GM03348 (cell line): ENCODE data around the gene RCL1.

Experiments
- DNase-seq: peaks from one replicate; pipeline ENCODE4 v3.0.0; 2012; ENCODE audit warnings: low spot score

The RCL1 gene

GRCh38 chr9:4812858-4813257, 20.1 kb downstream of the RCL1 start:
- no peak for DNase-seq

- no peak for DNase-seq
Measured at GRCh38 chr9:4814913-4815312, 22.2 kb downstream of the RCL1 start.

DNA sequence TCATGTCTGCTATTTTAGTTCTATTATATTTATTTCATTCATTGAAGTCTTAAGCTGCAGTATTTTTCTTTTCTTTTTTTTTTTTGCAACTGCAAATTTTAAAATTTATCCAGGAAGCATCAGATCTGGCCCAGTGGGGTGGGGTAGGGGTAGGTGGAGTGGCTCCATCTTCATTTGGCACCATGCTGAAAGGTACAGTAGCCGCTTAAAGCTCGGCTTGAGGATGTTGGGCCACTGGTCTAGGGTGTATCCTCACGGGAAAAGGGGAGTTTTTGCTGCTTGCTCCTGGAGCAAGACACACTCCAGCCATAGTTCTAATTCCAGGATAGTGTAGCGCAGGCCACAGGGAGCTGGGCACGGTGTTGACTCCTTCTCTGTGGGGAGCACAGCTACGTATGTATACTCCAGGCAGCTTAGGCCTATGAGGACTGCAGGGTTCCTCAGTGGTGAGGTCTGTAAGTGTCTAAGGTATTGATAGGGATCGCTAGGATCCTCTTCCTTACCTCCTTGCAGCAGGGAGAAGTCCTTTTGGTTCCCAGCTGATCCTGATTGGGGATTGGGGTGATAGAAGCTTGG, 22.7 kb downstream of the RCL1 start:
- DNase-seq = no peak

- DNase-seq = no peak
Measured at GRCh38 chr9:4820168-4820567, 27.4 kb downstream of the RCL1 start.

GRCh38 chr9:4821133-4821532, 28.4 kb downstream of the RCL1 start:
- DNase-seq = no peak

GRCh38 chr9:4822057-4822456, 29.3 kb downstream of the RCL1 start:
- no peak for DNase-seq

DNA sequence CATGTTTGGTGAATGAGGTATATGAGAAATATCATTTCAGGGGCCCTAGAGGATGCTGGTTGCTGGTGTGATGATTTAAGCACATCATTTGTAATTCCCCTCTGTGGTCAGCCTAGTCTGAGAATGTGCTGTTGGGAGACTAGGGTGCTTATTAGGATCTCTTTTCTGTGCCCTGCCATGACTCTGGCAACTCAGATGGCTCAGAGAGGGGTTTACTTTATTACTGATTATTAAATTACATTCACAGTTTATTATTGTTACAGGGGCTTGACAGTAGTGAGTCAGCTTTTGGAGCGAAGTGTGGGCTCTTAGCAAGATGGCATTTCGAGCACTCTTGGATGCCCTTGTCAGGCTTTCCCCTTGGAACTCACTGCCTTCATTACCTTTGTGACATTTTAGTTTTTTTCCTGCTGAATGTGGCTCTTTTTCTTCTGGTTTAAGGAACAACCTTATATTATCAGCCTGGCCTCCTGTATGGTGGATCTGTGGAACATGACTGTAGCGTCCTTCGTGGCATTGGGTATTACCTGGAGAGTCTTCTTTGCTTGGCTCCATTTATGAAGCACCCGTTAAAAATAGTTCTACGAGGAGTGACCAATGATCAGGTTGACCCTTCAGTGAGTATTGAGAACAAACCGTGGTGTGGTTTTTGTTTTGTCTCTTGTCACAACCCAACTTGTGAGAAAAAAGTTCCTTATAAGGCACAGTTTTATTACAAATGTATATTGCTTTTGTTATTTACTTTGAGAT, 33.8 kb downstream of the RCL1 start:
- no peak for DNase-seq

- DNase-seq = no peak
Measured at GRCh38 chr9:4827224-4827623, 34.5 kb downstream of the RCL1 start.

DNA sequence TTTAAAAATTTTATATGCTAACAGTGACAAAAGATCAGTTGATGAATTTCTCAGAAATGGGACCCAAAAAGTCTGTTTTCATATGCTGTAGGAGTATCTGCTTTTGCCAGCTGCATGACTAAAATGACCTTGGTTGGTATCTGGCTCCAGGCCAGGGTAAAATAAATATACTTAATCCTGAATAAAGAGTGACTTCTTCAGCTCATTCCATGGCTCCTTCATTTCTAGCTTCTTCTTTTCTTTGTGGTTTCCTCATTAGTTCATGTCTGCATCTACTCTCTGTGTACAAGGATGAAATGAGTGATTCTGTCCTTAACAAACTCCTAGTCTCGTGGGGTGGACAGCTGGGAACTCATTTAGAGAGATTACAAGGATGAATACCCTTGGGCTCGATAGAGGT, 36.0 kb downstream of the RCL1 start:
- no peak for DNase-seq

DNA sequence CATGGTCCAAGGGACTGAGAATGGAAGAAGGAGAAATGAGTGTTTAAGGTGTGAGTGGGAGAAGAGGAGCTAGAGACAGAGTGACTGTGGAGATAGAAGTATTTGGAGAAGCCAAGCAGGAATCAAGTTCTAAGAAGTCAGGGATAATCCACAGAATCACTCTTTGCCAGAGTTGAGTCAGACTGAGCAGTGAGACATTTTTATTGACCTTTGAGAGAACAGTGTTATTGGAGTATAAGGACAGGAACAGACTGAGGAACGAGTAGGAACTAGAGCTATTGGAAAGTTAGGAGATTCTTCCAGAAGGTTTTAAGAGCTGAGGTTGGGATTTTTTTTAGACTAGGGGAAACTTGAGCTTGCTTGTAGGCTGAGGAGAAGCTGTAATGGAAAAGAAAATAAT, 37.2 kb downstream of the RCL1 start:
- DNase-seq = peak; percentile 24

- no peak for DNase-seq
Measured at GRCh38 chr9:4830699-4831098, 38.0 kb downstream of the RCL1 start.

- DNase-seq = no peak
Measured at GRCh38 chr9:4831119-4831518, 38.4 kb downstream of the RCL1 start.

DNA sequence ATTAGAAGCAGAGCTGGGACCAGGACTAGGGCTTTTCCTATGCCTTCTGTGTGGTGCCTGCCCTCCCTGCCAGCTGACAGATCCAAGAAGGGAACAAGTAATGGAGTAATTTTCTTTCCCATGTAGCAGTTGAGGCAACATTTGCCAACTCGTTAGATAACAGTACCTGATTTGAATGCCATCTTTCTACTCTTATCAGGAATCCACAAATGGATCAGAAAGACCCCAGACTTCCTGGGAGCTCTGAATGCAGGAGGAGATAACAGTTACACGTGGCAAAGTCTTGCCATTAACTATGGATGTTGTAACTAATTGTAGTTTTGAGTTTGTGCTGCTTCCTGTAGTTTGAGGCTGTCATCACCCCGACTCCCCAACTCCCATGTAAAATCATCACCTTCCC, 39.2 kb downstream of the RCL1 start:
- DNase-seq = no peak

GRCh38 chr9:4832786-4833579, 40.2 kb downstream of the RCL1 start:
- peak; percentile 74 for DNase-seq

GRCh38 chr9:4833781-4834560, 41.2 kb downstream of the RCL1 start:
- no peak for DNase-seq

- no peak for DNase-seq
Measured at GRCh38 chr9:4836676-4837075, 43.9 kb downstream of the RCL1 start.

DNA sequence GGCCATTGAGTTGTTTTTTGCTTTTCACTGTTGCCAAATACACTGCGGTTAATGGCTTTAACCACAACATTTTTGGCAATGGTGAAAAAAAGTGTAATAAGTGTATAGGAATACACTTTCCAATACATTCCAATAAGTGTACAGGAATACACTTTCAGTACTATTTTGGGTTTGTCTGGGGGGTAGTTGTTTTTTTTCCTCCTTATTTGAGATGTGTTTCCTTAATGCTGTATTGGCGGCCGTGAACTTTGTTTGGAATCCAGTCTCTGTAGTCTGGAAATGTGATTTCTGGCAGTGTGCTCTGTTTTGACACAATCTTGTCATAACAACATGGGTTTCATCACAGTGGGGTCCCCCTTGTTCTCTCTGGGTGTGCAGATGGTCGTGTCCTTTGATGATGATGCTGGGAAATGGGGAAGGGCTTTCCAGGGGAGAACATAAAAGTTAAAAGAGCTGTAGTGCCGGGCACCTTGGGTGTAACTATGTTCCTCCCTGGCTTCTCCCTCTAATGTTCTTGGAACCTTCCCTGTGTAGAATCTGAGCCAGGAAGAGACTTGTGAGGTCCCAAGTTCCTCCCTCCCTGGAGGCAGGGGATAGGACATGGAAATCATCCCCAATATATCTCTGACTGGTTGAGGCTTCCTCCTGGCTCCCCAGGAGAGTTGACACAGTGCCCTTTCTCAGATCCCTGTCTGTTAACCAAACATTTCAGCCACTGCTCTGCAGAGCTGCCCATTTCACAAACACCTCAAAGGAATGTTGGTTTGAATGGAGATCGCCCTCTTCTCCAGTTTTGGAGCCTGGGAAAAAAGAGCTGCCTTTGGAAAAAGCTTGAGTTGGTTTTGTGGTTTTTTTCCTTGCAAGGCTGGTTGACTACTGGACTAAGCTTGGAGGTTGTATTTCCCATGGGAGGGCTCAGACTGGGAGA, 44.8 kb downstream of the RCL1 start:
- peak; percentile 84 for DNase-seq

- no peak for DNase-seq
Measured at GRCh38 chr9:4838189-4838546, 45.4 kb downstream of the RCL1 start.

- DNase-seq = no peak
Measured at GRCh38 chr9:4839470-4839912, 46.7 kb downstream of the RCL1 start.

DNA sequence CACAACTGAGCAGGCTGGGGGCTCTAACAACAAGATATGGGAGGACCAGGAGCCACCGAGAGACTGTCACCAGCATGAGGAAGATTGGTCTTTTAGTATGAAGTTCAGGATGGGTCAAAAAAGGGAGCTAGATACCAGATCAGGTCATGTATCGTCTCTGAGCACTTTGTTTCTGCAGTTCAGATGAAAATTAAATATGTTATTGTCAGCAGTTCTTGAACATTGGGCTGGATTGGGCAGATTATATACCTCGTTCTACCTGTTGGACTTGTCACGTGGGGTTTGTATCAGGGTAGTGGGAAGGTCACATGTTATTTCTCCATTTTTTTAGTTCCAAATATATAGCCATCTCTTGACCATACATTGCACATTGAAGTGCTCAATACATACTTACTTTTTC, 47.3 kb downstream of the RCL1 start:
- no peak for DNase-seq

DNA sequence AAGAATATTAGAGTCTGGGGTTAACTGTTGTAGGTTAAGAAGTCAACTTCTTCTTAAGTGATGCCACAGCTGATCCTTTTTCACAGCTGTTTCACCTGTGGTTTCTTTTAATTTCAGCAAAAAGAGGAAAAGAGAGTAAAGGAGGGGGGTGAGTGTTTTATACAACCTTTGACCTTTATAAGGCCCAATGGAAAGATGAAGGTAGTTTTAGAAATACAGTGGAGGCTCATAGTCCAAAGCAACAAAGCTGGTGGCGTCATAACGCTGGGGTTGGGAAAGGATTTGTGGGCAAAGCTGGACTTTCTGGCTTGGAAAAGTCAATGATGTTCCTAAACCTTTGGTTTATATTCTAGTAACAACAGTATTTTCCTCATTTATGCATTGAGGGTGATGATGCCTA, 49.5 kb downstream of the RCL1 start:
- no peak for DNase-seq
